ENCODE data around the gene STK32B.
A peak's percentile ranks its signal among the peaks of the same experiment; 100 is the strongest.
"Not testable (repeated sequence)": the region's sequence is repeated elsewhere in the genome, so short reads cannot be mapped to it uniquely, and the experiment has no call there.

STK32B gene

GRCh38 chr4:5055411-5055810 is 4.1 kb downstream of the STK32B start:
- no peak overlapping the region for H3K4me3 ChIP-seq (ENCODE audit: low read depth, low read length)
- DNase-seq (ENCODE audit: low read depth), result no peak
- TF ChIP-seq, protein P1, sequence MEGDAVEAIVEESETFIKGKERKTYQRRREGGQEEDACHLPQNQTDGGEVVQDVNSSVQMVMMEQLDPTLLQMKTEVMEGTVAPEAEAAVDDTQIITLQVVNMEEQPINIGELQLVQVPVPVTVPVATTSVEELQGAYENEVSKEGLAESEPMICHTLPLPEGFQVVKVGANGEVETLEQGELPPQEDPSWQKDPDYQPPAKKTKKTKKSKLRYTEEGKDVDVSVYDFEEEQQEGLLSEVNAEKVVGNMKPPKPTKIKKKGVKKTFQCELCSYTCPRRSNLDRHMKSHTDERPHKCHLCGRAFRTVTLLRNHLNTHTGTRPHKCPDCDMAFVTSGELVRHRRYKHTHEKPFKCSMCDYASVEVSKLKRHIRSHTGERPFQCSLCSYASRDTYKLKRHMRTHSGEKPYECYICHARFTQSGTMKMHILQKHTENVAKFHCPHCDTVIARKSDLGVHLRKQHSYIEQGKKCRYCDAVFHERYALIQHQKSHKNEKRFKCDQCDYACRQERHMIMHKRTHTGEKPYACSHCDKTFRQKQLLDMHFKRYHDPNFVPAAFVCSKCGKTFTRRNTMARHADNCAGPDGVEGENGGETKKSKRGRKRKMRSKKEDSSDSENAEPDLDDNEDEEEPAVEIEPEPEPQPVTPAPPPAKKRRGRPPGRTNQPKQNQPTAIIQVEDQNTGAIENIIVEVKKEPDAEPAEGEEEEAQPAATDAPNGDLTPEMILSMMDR (conservative IDR thresholded peaks at IDR 0.05; ENCODE audit: low read depth, low read length), result no peak

DNA sequence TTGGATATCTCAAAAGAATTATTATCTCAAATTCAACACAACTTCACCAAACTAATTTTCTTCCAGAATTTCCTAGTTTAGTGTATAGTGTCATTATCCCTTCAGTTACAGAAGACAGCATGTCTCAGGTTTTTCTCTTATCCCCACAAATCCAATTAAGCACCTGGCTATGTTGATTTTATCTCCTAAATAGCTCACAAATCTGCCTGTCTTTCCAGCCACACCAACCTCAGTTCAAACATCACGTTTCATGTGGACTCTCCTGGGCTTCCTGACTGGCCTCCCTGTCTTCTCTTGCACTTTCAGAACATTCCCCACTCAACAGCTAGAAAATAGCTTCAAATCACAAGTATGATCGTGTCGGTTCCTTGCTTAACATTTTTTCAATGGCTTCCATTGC is 14.8 kb downstream of the STK32B start:
- TF ChIP-seq, protein P1 (conservative IDR thresholded peaks at IDR 0.05; ENCODE audit: low read depth, low read length), result no peak
- no peak for DNase-seq (ENCODE audit: low read depth)
- no peak overlapping the region for H3K4me3 ChIP-seq (ENCODE audit: low read depth, low read length)

GRCh38 chr4:5066968-5067367 is 15.7 kb downstream of the STK32B start:
- not testable (repeated sequence) for H3K4me3 ChIP-seq (ENCODE audit: low read depth, low read length); DNase-seq (ENCODE audit: low read depth)

- H3K4me3 ChIP-seq (ENCODE audit: low read depth, low read length), result no peak overlapping the region
- no peak for DNase-seq (ENCODE audit: low read depth)
- TF ChIP-seq, protein P1 (conservative IDR thresholded peaks at IDR 0.05; ENCODE audit: low read depth, low read length), result no peak
Observed at GRCh38 chr4:5067908-5068307, 16.6 kb downstream of the STK32B start.

DNA sequence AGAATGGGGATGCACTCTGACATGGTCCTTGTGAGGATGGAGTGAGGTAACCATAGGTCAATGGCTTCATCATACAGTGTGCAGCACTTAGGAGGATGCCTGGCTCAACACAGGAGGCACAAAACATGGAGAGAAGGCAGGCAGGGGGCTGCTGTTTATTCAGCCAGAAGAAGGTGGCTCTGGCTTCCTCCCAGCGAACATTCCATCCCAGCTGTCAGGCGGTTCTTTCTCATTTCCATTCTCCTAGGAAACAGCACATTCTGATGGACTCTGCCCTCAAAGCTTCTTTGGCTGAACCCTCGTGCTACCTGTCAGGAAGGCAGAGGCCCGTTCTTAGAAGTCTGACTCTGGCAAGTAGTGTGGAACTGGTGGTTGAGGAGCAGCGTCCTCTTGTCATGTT is 18.6 kb downstream of the STK32B start:
- no peak for DNase-seq (ENCODE audit: low read depth)
- H3K4me3 ChIP-seq (ENCODE audit: low read depth, low read length), result no peak overlapping the region
- TF ChIP-seq, protein P1 (conservative IDR thresholded peaks at IDR 0.05; ENCODE audit: low read depth, low read length), result no peak

DNA sequence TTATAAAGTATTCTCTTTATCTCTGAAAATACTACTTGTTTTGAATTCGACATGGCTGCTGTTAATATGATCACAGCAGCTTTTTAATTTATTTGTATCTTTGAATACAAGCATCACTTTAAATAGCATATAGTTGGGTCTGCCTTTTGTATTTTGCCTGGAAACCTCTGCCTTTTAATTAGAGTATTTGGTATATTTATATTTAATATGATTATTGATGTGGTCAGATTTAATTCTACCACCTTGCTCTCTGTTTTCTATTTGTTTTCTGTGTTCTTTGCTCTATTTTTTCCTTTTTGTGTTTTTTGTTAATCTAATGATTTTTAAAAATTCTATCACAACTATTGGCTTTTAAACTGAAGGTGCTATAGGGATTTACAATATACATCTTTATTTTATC is 21.7 kb downstream of the STK32B start:
- TF ChIP-seq, protein P1 (conservative IDR thresholded peaks at IDR 0.05; ENCODE audit: low read depth, low read length), result no peak
- no peak overlapping the region for H3K4me3 ChIP-seq (ENCODE audit: low read depth, low read length)
- DNase-seq (ENCODE audit: low read depth), result no peak

- no peak overlapping the region for H3K4me3 ChIP-seq (ENCODE audit: low read depth, low read length)
- TF ChIP-seq, protein P1 (conservative IDR thresholded peaks at IDR 0.05; ENCODE audit: low read depth, low read length), result no peak
- DNase-seq (ENCODE audit: low read depth), result no peak
Observed at GRCh38 chr4:5078009-5078408, 26.7 kb downstream of the STK32B start.

DNA sequence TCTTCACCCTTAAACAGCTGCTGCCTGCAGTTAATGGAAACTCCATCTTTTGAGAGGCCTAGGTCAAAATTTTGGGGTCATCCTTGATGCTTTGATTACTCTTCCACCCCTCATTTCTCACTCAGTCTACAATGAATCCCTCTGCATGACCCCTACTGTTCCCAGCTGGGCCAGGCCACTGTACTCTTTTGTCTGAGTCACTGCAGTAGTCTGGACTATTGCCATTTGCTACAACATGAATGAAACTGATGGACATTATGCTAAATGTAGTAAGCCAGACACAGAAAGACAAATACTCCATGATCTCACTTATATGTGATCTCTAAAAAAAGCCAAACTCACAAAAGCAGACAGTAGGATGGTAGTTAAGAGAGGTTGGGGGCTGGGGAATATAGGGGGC is 28.3 kb downstream of the STK32B start:
- TF ChIP-seq, protein P1 (conservative IDR thresholded peaks at IDR 0.05; ENCODE audit: low read depth, low read length), result no peak
- H3K4me3 ChIP-seq (ENCODE audit: low read depth, low read length), result no peak overlapping the region
- DNase-seq (ENCODE audit: low read depth), result peak; percentile 1
